Stimulated activated CD8-positive, alpha-beta memory T cell treated with anti-CD3 and anti-CD28 coated beads, Interleukin-7, amount 100 ng/mL, for 4 hours (primary cell): Measurements from ENCODE around the gene SLC46A1.

ENCODE experiments used
- DNase-seq, 2 donors: peaks; one replicate each; pipeline ENCODE4 v3.0.0-alpha.2; 2020; ENCODE audit warnings: low read depth in 2 of 2

SLC46A1 gene

DNA sequence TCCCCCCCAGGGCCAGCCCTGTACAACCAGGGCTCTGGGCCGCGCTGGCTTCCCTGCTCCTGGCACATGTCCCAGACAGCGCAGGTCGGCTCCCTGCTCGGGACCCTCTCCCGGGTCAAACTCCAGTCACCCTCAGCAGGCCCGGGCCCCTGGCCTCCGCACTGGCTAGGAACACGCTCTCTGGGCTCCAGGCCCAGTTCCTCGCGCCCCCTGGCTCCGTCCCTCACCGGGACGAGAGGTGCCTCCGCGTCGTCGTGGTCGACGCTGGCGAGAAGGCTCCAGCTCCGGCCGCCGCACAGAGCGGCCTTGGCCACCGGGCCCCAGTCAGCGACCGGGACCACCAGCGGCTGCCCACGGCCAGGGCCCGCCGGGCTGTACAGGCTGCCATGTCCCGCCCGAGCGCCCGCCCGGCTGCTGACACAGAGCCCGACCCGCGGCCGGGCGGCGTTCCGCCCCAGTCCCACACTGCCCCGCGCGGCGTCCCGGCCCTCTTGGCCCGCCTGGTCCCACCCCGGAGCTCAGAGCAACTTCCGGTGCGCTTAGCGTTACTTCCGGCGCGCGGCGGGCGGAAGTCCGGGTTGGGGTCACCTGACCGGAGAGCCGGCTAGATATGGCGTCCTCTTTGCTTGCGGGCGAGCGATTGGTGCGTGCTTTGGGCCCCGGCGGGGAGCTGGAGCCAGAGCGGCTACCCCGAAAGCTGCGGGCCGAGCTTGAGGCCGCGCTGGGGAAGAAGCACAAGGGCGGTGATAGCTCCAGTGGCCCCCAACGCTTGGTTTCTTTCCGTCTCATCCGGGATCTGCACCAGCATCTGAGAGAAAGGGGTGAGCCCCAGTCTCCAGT is 48.7 kb downstream of the SLC46A1 start, which contains the start of gene POLDIP2:
Gene POLDIP2, minus strand, starts transcription at position 467 of the 840 bp plus-strand sequence. Its CDS starts 79 bp downstream, at position 388.
- DNase-seq = peak; percentile 89 to 95

- DNase-seq = no peak
These were observed 55.7 kb downstream of the SLC46A1 start for GRCh38 chr17:28350271-28350670.

DNA sequence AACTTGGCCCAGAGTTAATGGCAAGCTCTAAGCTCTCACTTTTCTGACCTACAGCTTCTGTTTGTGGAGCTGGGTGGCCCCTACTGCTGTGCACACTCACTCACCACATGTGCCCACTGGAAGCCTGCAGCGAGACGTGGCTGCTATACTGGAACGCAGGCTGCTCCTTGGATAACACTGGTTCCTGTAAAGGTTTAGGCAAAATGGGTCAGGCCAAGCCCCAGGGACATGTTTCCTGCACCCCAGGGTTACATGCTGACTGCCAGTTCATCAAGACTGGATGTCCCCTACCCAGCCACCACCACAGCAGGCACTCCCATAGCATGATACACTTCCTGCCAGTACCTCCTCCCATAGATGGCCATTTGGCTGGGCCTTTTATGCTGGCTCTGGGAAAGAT is 57.0 kb downstream of the SLC46A1 start:
- DNase-seq = no peak

GRCh38 chr17:28347261-28347891 is 58.6 kb downstream of the SLC46A1 start:
- DNase-seq = no peak

- DNase-seq = no peak
These were observed 59.2 kb downstream of the SLC46A1 start for GRCh38 chr17:28346746-28347246.

DNA sequence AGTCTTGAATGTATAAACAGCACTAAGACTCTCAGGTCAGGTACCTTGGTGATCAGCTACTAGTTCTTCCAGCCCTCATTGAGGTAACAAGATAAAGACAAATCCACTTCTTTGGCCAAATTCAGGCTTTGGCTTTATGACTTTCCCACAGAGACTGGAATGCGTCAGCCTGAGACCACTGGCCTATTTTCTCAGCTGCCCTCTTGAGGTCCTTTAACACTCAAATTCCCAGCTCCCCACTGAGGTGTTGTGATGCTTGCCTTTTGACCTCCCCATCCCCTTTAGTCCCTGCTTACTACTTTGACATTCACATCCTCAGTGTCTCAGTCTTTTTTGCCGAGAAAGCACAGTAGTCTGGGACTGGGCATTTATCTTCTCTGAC is 59.8 kb downstream of the SLC46A1 start:
- DNase-seq = no peak

GRCh38 chr17:28345419-28346198 is 60.4 kb downstream of the SLC46A1 start:
- DNase-seq = no peak
